Neural progenitor cell (in vitro differentiated cells): Measurements from ENCODE around the gene TATDN2. TPM values are rescaled to one million over a fixed set of nuclear protein-coding genes. Genes with fewer than 3 reads are reported as not detected.
A peak's percentile ranks its signal among the peaks of the same experiment; 100 is the strongest.

Experiments
- DNase-seq: peaks from one replicate; pipeline ENCODE4 v3.0.0-alpha.2; 2016; ENCODE audit warnings: low spot score
- H2AFZ ChIP-seq: fragments of 200-600 bp; sonication (generic); replicated peaks from 2 replicates; pipeline ENCODE4 v1.6.1; 2016; ENCODE audit warnings: antibody characterized with exemption
- H3F3A ChIP-seq: fragments of 200-600 bp; sonication (generic); 2 replicates; pipeline ENCODE4 v1.6.1; 2016; ENCODE audit warnings: antibody characterized with exemption, low read depth
- H3K27ac ChIP-seq: fragments of 200-600 bp; sonication (generic); 2 replicates; pipeline ENCODE4 v1.5.1; 2016; ENCODE audit warnings: mild to moderate bottlenecking
- H3K27me3 ChIP-seq: fragments of 200-600 bp; sonication (generic); 2 replicates; pipeline ENCODE4 v1.6.1; 2016; ENCODE audit warnings: mild to moderate bottlenecking, moderate library complexity
- H3K36me3 ChIP-seq: fragments of 200-600 bp; sonication (generic); 2 replicates; pipeline ENCODE4 v1.5.1; 2016
- H3K4me1 ChIP-seq: fragments of 200-600 bp; sonication (generic); 2 replicates; pipeline ENCODE4 v1.6.1; 2016; ENCODE audit warnings: mixed run types
- H3K4me2 ChIP-seq: fragments of 200-600 bp; sonication (generic); 2 replicates; pipeline ENCODE4 v1.6.1; 2016
- H3K4me3 ChIP-seq: fragments of 200-600 bp; sonication (generic); 2 replicates; pipeline ENCODE4 v1.5.1; 2016
- H3K79me2 ChIP-seq: fragments of 200-600 bp; sonication (generic); 2 replicates; pipeline ENCODE4 v1.6.1; 2016; ENCODE audit warnings: low read depth
- H3K9ac ChIP-seq: fragments of 200-600 bp; sonication (generic); 2 replicates; pipeline ENCODE4 v1.6.1; 2016
- H3K9me3 ChIP-seq: fragments of 200-600 bp; sonication (generic); 2 replicates; pipeline ENCODE4 v1.5.1; 2016; ENCODE audit warnings: low read depth
- H4K20me1 ChIP-seq: fragments of 200-600 bp; sonication (generic); 2 replicates; pipeline ENCODE4 v1.6.1; 2016; ENCODE audit warnings: low read depth
- H3K27ac Mint-ChIP-seq: 3 replicates; pipeline ENCODE4 v1.8.0; 2021; ENCODE audit warnings: mixed read lengths
- H3K27me3 Mint-ChIP-seq: 2 replicates; pipeline ENCODE4 v1.8.0; 2022; ENCODE audit warnings: low read depth, mild to moderate bottlenecking, inconsistent platforms, moderate library complexity, mixed read lengths; ENCODE audit not compliant: insufficient read depth
- H3K36me3 Mint-ChIP-seq: 3 replicates; pipeline ENCODE4 v1.8.0; 2021; ENCODE audit warnings: mixed read lengths
- H3K4me1 Mint-ChIP-seq: 3 replicates; pipeline ENCODE4 v1.8.0; 2021; ENCODE audit warnings: mixed read lengths
- H3K4me3 Mint-ChIP-seq: 3 replicates; pipeline ENCODE4 v1.8.0; 2021; ENCODE audit warnings: mild to moderate bottlenecking, moderate library complexity, mixed read lengths
- H3K9me3 Mint-ChIP-seq: 3 replicates; pipeline ENCODE4 v1.8.0; 2020; ENCODE audit warnings: mixed read lengths
- EZH2 ChIP-seq: fragments of 200-600 bp; sonication (generic); IDR thresholded peaks from 2 replicates; pipeline ENCODE4 v1.6.1; 2017; ENCODE audit warnings: antibody characterized with exemption, mild to moderate bottlenecking, moderate library complexity
- EZH2phosphoT487 ChIP-seq: fragments of 200-600 bp; sonication (generic); IDR thresholded peaks from 2 replicates; pipeline ENCODE4 v1.6.1; 2017; ENCODE audit warnings: antibody characterized with exemption
- total RNA-seq: library from RNA; depleted of rRNA; stranded (reverse); fragments of >200 nt; gene quantifications from 2 replicates; pipeline ENCODE4 v1.2.3, GENCODE V29; 2015; ENCODE audit warnings: low replicate concordance
- TF ChIP-seq, protein P1 (sequence below): fragments of 200-600 bp; sonication (generic); IDR thresholded peaks from 2 replicates; pipeline ENCODE4 v1.5.1; 2017; ENCODE audit warnings: antibody characterized with exemption, mild to moderate bottlenecking

TATDN2 gene
- total RNA-seq, 1 donor from 2014 or later: 11.7 TPM

DNA sequence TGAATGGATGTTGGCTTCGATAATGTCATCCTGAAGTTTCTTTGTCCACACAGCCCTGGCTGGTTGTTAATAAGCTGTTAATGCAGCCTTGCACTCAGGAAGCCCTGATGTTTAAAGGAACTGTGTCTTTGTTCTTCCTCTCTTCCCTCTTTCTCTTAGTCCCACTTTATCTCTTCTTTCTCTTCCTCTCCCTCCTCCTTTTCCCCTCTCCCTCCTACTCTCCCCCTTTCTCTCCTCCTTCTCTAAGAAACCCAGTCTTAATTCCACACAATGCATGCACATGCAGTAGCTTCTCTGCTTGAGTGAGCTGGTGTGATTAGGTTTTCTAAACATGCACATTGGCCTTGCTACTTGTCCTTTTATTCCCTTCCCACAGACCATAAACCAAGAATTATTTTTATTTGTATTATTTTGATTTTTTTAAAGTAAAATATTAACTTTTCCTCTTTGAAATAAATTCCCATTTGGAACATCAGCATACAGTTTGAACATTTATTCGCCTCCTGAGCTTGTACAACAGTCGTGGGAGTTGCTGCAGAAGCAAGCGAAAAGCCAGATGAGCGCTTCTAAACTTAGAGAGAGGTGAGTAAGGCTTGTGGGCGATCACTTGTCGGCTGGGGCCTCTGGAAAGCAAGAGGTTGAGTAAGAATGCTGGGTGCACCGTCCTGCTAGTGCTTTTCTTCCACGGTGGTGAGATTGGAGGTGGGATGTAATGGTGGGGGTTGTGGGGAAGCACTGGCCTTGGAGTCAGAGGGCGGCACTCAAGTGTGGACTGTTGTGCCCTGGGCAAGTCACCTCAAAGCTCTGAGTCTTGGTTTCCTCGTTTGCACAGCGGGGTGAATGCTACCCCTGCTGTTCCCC, 37.2 kb downstream of the TATDN2 start:
- H3F3A ChIP-seq: no peaks in the 10 kb centered on the region
- peak overlapping the region; percentile 90 for H3K27ac Mint-ChIP-seq
- H3K27me3 Mint-ChIP-seq: peaks cover 2% of the 10 kb centered on the region
- H3K9me3 Mint-ChIP-seq: no peaks in the 10 kb centered on the region
- H3K27ac ChIP-seq: no peak overlapping the region
- no peak overlapping the region for H3K4me3 ChIP-seq
- H3K4me1 ChIP-seq: peaks cover 16% of the 10 kb centered on the region
- no peak overlapping the region for H2AFZ ChIP-seq
- DNase-seq: no peak
- H3K36me3 ChIP-seq: no peaks in the 10 kb centered on the region
- TF ChIP-seq, protein P1, sequence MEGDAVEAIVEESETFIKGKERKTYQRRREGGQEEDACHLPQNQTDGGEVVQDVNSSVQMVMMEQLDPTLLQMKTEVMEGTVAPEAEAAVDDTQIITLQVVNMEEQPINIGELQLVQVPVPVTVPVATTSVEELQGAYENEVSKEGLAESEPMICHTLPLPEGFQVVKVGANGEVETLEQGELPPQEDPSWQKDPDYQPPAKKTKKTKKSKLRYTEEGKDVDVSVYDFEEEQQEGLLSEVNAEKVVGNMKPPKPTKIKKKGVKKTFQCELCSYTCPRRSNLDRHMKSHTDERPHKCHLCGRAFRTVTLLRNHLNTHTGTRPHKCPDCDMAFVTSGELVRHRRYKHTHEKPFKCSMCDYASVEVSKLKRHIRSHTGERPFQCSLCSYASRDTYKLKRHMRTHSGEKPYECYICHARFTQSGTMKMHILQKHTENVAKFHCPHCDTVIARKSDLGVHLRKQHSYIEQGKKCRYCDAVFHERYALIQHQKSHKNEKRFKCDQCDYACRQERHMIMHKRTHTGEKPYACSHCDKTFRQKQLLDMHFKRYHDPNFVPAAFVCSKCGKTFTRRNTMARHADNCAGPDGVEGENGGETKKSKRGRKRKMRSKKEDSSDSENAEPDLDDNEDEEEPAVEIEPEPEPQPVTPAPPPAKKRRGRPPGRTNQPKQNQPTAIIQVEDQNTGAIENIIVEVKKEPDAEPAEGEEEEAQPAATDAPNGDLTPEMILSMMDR: no peak
- TF ChIP-seq EZH2 (no peak), EZH2phosphoT487 (no peak)
- no peaks in the 10 kb centered on the region for H3K27me3 ChIP-seq
- H3K79me2 ChIP-seq: no peaks in the 10 kb centered on the region
- H3K4me2 ChIP-seq: no peak overlapping the region
- H3K9ac ChIP-seq: no peak overlapping the region
- H3K4me3 Mint-ChIP-seq: no peak overlapping the region
- H3K36me3 Mint-ChIP-seq: peaks cover 8% of the 10 kb centered on the region
- no peaks in the 10 kb centered on the region for H4K20me1 ChIP-seq
- peaks cover 26% of the 10 kb centered on the region for H3K4me1 Mint-ChIP-seq
- H3K9me3 ChIP-seq: no peaks in the 10 kb centered on the region

GRCh38 chr3:10286133-10286524, 37.9 kb downstream of the TATDN2 start:
- TF ChIP-seq, protein P1: no peak
- no peak for TF ChIP-seq EZH2phosphoT487
- TF ChIP-seq EZH2: no peak
- H3K9me3 Mint-ChIP-seq: no peaks in the 10 kb centered on the region

DNA sequence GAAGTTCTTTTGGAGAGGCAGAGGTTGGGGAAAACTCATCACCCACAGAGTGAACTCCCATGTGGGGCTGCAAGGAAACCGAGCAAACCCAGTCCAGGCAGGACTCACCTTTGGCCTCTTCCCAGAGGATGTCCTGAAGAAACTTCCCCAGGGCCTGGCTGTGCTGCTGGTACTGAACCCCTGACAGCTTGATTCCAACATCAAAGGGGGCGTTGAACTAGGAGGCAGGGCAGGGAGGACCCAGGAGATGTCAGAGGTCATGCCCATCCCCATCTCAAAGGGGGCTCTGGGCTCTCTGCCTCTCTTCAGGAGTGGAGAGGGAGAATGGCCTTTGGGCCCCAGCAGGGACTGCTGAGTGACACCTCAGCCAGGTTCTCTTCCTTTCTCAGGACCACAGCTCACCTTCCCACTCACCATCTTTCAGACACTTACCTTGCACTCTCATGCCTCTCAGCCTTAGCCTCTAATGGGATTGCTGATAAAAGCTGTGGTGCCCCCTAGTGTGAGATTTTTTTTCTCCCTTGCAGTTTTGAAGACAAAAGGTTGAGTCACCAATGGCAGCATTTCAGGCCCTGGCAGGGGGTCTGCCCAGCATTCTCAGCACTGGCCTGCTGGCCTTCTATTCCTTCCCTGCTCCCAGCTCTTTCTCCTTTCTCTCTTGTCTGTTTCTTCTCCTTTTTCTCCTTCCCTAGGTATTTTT, 38.5 kb downstream of the TATDN2 start:
- H3K36me3 Mint-ChIP-seq: peaks cover 10% of the 10 kb centered on the region

More at GRCh38 chr3:10286133-10286524, 37.9 kb downstream of the TATDN2 start:
- Histone ChIP-seq H3K9me3 (no peaks in the 10 kb centered on the region), H3K36me3 (no peaks in the 10 kb centered on the region), H3K4me1 (peaks cover 16% of the 10 kb centered on the region), H3K79me2 (no peaks in the 10 kb centered on the region), H3K27me3 (no peaks in the 10 kb centered on the region), H4K20me1 (no peaks in the 10 kb centered on the region), H3K4me3 (no peak overlapping the region), H2AFZ (no peak overlapping the region), H3F3A (no peaks in the 10 kb centered on the region), H3K9ac (no peak overlapping the region), H3K27ac (no peak overlapping the region), H3K4me2 (no peak overlapping the region)
- peaks cover 26% of the 10 kb centered on the region for H3K4me1 Mint-ChIP-seq
- DNase-seq: no peak
- H3K27me3 Mint-ChIP-seq: peaks cover 2% of the 10 kb centered on the region
- H3K4me3 Mint-ChIP-seq: no peak overlapping the region
- H3K36me3 Mint-ChIP-seq: peaks cover 8% of the 10 kb centered on the region
- no peak overlapping the region for H3K27ac Mint-ChIP-seq

More for the DNA sequence above, 38.5 kb downstream of the TATDN2 start:
- Histone ChIP-seq H3K4me3 (no peak overlapping the region), H3F3A (no peaks in the 10 kb centered on the region), H3K79me2 (no peaks in the 10 kb centered on the region), H3K9me3 (no peaks in the 10 kb centered on the region), H3K36me3 (no peaks in the 10 kb centered on the region), H4K20me1 (no peaks in the 10 kb centered on the region), H3K4me2 (no peak overlapping the region), H3K27me3 (no peaks in the 10 kb centered on the region), H3K9ac (no peak overlapping the region), H3K27ac (no peak overlapping the region), H3K4me1 (peaks cover 16% of the 10 kb centered on the region), H2AFZ (no peak overlapping the region)
- no peak for TF ChIP-seq EZH2
- TF ChIP-seq EZH2phosphoT487: no peak
- TF ChIP-seq, protein P1: no peak
- no peaks in the 10 kb centered on the region for H3K9me3 Mint-ChIP-seq
- H3K27me3 Mint-ChIP-seq: peaks cover 2% of the 10 kb centered on the region
- H3K4me1 Mint-ChIP-seq: peaks cover 26% of the 10 kb centered on the region
- H3K4me3 Mint-ChIP-seq: no peak overlapping the region
- DNase-seq: peak; percentile 53
- H3K27ac Mint-ChIP-seq: peak overlapping the region; percentile 72
